Measurements from ENCODE around the gene HDAC4. TPM values are rescaled to one million over a fixed set of nuclear protein-coding genes. Genes with fewer than 3 reads are reported as not detected.
"Not testable (repeated sequence)": the region's sequence is repeated elsewhere in the genome, so short reads cannot be mapped to it uniquely, and the experiment has no call there.

The HDAC4 gene
- total RNA-seq, 2 experiments from 2014 or later = 64.8 to 67.4 TPM

DNA sequence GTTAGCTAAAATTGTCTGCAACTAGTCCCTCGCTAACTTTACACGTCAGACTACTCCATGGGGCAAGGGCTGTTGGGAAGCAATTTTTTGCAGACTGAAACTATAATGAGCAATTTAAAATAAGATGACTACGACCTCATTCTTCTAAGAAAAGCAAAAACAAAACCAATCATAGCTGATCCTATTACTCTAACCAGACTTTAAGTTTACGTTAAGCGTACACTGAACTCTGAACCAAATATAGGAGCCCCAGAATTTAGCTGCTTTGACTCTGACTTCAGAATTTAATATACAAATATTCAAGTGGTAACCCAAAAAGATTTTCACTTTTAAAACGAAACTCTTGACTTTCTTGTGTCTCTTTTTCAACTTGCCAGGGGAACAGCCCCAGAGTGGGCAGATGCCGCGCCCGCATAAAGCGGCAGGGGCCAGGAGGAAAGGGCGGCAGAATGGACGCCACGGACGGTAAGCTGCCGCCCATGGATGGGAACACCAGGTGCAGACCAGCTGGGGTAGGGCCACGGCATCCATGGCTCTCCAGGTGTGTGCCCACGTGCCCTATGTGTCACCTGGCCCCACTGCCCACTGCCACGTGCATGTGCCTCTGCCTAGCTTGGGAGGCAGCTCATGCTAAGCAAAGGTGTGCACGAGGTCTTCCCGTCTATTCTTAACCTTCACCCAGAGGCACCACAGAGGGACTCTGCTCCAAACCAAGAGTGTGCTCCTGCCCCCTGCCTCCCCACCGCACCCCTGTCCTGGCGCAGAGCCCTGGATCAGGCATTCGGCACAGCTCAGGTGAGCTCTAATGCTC lies 217.6 kb downstream of the HDAC4 start:
- peaks cover 1% of the 10 kb centered on the region for H3K9me3 Mint-ChIP-seq
- no peak for DNase-seq
- no peak overlapping the region for H3K4me3 Mint-ChIP-seq
- no peaks in the 10 kb centered on the region for H3K27me3 Mint-ChIP-seq
- ChIA-PET POLR2A (no interaction called here), CTCF (no interaction called here)
- no peak overlapping the region for H3K27ac Mint-ChIP-seq
- H3K4me1 Mint-ChIP-seq = peaks cover 3% of the 10 kb centered on the region
- H3K36me3 Mint-ChIP-seq (ENCODE audit: low read depth) = peaks cover 66% of the 10 kb centered on the region

- no peak overlapping the region for H3K4me3 Mint-ChIP-seq
- DNase-seq = no peak
These were observed 218.8 kb downstream of the HDAC4 start for GRCh38 chr2:239181903-239182581.

GRCh38 chr2:239181074-239181902 lies 219.5 kb downstream of the HDAC4 start:
- H3K4me3 Mint-ChIP-seq = no peak overlapping the region
- DNase-seq = no peak

More at GRCh38 chr2:239181903-239182581, 218.8 kb downstream of the HDAC4 start:
- Mint-ChIP-seq H3K4me1 (peaks cover 3% of the 10 kb centered on the region), H3K27me3 (no peaks in the 10 kb centered on the region), H3K27ac (no peak overlapping the region), H3K36me3 (ENCODE audit: low read depth) (peaks cover 66% of the 10 kb centered on the region), H3K9me3 (peaks cover 1% of the 10 kb centered on the region)
- ChIA-PET CTCF (no interaction called here), POLR2A (no interaction called here)

DNA sequence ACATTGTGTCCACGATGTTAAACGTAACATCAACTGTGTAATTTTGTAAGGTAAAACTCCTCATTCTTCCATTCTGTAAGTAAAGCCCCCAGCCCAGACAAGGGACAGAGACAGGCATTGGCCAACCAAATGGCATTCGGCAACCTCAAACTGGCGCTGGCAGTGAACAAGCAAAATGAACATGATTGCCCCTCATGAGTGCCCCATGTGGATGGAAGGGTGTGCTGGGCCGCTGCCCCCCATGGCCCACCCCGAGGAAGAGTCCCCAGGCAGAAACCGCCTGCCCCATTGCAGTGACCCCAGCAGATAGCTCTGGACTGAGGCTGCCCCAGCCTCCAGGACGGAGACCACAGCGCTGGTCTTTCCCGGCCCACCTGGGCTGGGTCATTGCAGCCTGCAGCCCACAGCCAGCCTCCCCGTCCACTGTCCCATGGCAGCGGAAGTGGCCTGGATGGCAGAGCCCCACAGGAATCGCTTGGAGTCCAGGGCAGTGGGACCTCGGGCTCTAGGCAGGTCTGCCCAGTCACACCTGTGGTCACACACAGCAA lies 220.2 kb downstream of the HDAC4 start:
- POLR2A ChIA-PET = no interaction called here
- peaks cover 64% of the 10 kb centered on the region for H3K36me3 Mint-ChIP-seq (ENCODE audit: low read depth)
- H3K4me3 Mint-ChIP-seq = no peak overlapping the region
- no peak for DNase-seq
- peaks cover 3% of the 10 kb centered on the region for H3K4me1 Mint-ChIP-seq
- no peaks in the 10 kb centered on the region for H3K27me3 Mint-ChIP-seq
- peaks cover 10% of the 10 kb centered on the region for H3K9me3 Mint-ChIP-seq
- CTCF ChIA-PET = no interaction called here
- no peak overlapping the region for H3K27ac Mint-ChIP-seq

More at GRCh38 chr2:239181074-239181902, 219.5 kb downstream of the HDAC4 start:
- peaks cover 67% of the 10 kb centered on the region for H3K36me3 Mint-ChIP-seq (ENCODE audit: low read depth)
- H3K9me3 Mint-ChIP-seq = peaks cover 9% of the 10 kb centered on the region
- H3K4me1 Mint-ChIP-seq = peaks cover 3% of the 10 kb centered on the region
- no peaks in the 10 kb centered on the region for H3K27me3 Mint-ChIP-seq
- ChIA-PET CTCF (no interaction called here), POLR2A (no interaction called here)
- H3K27ac Mint-ChIP-seq = no peak overlapping the region

GRCh38 chr2:239179851-239180371 lies 220.9 kb downstream of the HDAC4 start:
- POLR2A ChIA-PET = no interaction called here
- peaks cover 3% of the 10 kb centered on the region for H3K4me1 Mint-ChIP-seq
- H3K27ac Mint-ChIP-seq = no peak overlapping the region
- H3K4me3 Mint-ChIP-seq = no peak overlapping the region
- H3K27me3 Mint-ChIP-seq = no peaks in the 10 kb centered on the region
- CTCF ChIA-PET = no interaction called here
- DNase-seq = no peak
- H3K36me3 Mint-ChIP-seq (ENCODE audit: low read depth) = peaks cover 69% of the 10 kb centered on the region
- peaks cover 11% of the 10 kb centered on the region for H3K9me3 Mint-ChIP-seq

DNA sequence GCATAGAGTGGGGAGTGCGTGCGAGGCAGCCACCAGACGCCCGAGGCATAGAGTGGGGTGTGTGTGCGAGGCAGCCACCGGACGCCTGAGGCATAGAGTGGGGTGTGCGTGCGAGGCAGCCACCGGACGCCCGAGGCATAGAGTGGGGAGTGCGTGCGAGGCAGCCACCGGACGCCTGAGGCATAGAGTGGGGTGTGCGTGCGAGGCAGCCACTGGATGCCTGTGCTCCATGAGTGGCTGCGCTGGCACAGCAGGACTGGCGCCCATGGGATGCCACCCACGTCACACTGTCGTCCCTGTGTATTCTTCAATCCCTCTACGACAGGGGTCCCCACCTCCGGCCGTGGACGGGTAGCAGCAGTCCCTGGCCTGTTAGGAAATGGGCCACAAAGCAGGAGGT lies 221.9 kb downstream of the HDAC4 start:
- ChIA-PET CTCF (no interaction called here), POLR2A (no interaction called here)
- Mint-ChIP-seq H3K4me3 (no peak overlapping the region), H3K9me3 (peaks cover 20% of the 10 kb centered on the region), H3K27me3 (no peaks in the 10 kb centered on the region), H3K4me1 (peaks cover 5% of the 10 kb centered on the region), H3K27ac (no peak overlapping the region), H3K36me3 (ENCODE audit: low read depth) (peaks cover 79% of the 10 kb centered on the region)
- no peak for DNase-seq

GRCh38 chr2:239178484-239178883 lies 222.3 kb downstream of the HDAC4 start:
- peaks cover 22% of the 10 kb centered on the region for H3K9me3 Mint-ChIP-seq
- DNase-seq = no peak
- H3K27ac Mint-ChIP-seq = no peak overlapping the region
- ChIA-PET CTCF (no interaction called here), POLR2A (no interaction called here)
- no peak overlapping the region for H3K4me3 Mint-ChIP-seq
- H3K27me3 Mint-ChIP-seq = no peaks in the 10 kb centered on the region
- peaks cover 82% of the 10 kb centered on the region for H3K36me3 Mint-ChIP-seq (ENCODE audit: low read depth)
- peaks cover 4% of the 10 kb centered on the region for H3K4me1 Mint-ChIP-seq

DNA sequence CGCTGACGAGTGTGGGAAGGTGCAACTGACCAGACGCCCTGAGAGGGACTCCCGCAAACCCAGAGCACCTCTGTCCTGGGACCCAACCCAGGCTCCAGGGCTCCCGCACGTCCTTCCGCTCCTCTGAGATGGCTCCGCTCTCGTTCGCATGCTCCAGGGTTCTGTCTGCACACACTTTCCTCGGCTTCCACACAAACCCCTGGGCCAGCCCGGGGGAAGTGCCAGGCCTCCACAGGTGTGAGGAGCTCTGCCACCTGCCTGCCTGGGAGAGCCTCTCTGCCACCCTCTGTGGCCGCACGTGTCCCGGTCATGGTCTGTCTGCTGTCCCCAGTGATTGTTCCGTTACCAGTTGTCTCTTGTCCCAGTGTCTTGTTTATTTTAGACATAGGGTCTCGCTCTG lies 222.9 kb downstream of the HDAC4 start:
- Mint-ChIP-seq H3K4me3 (no peak overlapping the region), H3K27me3 (no peaks in the 10 kb centered on the region), H3K9me3 (peaks cover 26% of the 10 kb centered on the region), H3K27ac (no peak overlapping the region), H3K4me1 (peaks cover 9% of the 10 kb centered on the region), H3K36me3 (ENCODE audit: low read depth) (peaks cover 86% of the 10 kb centered on the region)
- ChIA-PET POLR2A (no interaction called here), CTCF (no interaction called here)
- no peak for DNase-seq

DNA sequence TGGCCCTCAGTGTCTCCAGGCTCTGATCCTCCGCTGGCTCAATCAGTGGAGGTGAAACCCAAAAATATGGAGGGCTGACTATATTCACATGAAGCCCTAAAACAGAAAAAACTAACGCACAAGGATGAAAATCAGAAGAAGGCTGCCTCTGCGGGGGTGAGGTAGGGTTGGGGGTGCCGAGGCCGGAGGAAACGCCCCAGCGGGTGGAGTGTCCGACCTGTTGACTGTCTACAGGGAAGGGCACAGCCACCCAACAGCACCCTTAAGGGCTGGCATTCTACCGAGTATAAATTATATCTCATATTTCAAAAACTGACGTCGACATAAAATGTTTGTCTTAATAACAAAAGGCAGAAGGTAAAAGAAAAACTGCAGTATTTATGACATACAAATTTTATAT lies 223.5 kb downstream of the HDAC4 start:
- no peaks in the 10 kb centered on the region for H3K27me3 Mint-ChIP-seq
- peaks cover 32% of the 10 kb centered on the region for H3K9me3 Mint-ChIP-seq
- CTCF ChIA-PET = no interaction called here
- H3K4me3 Mint-ChIP-seq = no peak overlapping the region
- no peak overlapping the region for H3K27ac Mint-ChIP-seq
- no peak for DNase-seq
- H3K4me1 Mint-ChIP-seq = peaks cover 12% of the 10 kb centered on the region
- H3K36me3 Mint-ChIP-seq (ENCODE audit: low read depth) = peaks cover 89% of the 10 kb centered on the region
- POLR2A ChIA-PET = no interaction called here

DNA sequence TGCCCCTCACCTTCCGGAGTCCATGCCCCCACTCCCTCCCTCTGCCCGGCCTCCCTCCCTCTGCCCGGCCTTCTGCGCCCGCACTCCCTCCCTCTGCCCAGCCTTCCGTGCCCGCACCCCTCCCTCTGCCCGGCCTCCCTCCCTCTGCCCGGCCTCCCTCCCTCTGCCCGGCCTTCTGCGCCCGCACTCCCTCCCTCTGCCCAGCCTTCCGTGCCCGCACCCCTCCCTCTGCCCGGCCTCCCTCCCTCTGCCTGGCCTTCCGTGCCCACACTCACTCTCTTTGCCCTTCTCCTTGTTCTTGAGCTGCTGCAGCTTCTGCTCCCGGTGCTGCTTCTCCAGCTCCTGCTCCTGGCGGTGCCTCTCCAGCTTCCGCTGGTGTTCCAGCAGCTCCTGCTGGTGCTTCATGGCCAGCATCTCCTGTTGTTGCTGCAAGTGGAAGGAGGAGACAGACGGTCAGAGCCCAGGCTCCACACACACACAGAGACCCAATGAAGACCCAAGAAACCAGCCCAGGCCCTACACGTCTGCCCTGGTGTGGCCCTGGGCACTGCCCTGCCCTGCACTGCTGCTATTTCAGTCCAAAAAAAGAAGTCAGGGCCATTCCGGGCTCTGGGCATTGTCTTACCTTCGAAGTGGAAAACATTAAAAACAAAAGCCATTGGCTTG lies 224.5 kb downstream of the HDAC4 start:
- H3K4me3 Mint-ChIP-seq, CTCF ChIA-PET, H3K27ac Mint-ChIP-seq, H3K27me3 Mint-ChIP-seq, DNase-seq, POLR2A ChIA-PET: not testable (repeated sequence)
- Mint-ChIP-seq H3K36me3 (ENCODE audit: low read depth) (peaks cover 87% of the 10 kb centered on the region), H3K4me1 (peaks cover 12% of the 10 kb centered on the region), H3K9me3 (peaks cover 38% of the 10 kb centered on the region)

GRCh38 chr2:239175181-239175580 lies 225.6 kb downstream of the HDAC4 start:
- Mint-ChIP-seq H3K36me3 (ENCODE audit: low read depth) (peaks cover 89% of the 10 kb centered on the region), H3K4me1 (peaks cover 12% of the 10 kb centered on the region), H3K27ac (no peak overlapping the region), H3K27me3 (no peaks in the 10 kb centered on the region), H3K9me3 (peaks cover 48% of the 10 kb centered on the region), H3K4me3 (no peak overlapping the region)
- ChIA-PET CTCF (no interaction called here), POLR2A (no interaction called here)
- no peak for DNase-seq

- Mint-ChIP-seq H3K9me3 (peaks cover 47% of the 10 kb centered on the region), H3K4me1 (peaks cover 12% of the 10 kb centered on the region), H3K27ac (no peak overlapping the region), H3K36me3 (ENCODE audit: low read depth) (peaks cover 82% of the 10 kb centered on the region), H3K27me3 (no peaks in the 10 kb centered on the region), H3K4me3 (no peak overlapping the region)
- no peak for DNase-seq
- POLR2A ChIA-PET = no interaction called here
- CTCF ChIA-PET = no interaction called here
These were observed 227.5 kb downstream of the HDAC4 start for GRCh38 chr2:239173301-239173700.
